HG03354 (cell line): ENCODE measurements around the gene ZSWIM3.
"Not testable (repeated sequence)": the region's sequence is repeated elsewhere in the genome, so short reads cannot be mapped to it uniquely, and the experiment has no call there.

Experiments used
- ATAC-seq: cut with Tn5 transposase; IDR thresholded peaks from one replicate; pipeline ENCODE4 v1.9.1; 2021; ENCODE audit warnings: mild to moderate bottlenecking; ENCODE audit not compliant: unreplicated experiment, poor library complexity, severe bottlenecking

The ZSWIM3 gene

DNA sequence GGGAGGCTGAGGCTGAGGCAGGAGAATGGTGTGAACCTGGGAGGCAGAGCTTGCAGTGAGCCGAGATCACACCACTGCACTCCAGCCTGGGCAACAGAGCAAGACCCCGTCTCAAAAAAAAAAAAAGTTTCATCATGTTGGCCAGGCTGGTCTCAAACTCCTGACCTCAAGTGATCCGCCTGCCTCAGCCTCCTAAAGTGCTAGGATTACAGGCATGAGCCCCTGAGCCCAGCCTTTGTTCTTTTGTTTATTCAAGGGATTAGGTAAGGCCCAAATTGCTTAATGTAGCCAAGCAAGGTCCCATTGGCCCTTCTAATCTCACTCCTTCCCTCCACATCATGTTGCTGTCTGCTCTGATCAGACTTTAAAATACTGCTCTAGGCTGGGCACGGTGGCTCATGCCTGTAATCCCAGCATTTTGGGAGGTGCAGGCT lies 27.7 kb upstream of the ZSWIM3 start:
- ATAC-seq: not testable (repeated sequence)

DNA sequence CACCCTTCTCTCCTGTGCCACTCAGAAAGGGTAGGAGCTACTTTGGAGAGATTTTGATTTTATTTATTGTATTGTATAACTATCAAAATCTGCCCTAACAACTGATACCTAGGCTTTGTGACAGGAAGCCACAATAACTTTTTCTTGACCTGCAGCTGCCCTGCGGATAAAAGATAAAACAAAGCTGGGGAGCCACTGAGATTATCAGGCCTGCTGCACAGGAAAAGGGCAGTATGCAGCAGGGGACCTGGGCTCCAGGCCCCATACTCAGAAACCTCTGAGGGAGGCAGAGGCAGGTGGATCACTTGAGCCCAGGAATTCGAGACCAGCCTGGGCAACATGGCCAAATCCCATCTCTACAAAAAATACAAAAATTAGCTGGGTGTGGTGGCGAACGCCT lies 24.8 kb upstream of the ZSWIM3 start:
- ATAC-seq: no peak

DNA sequence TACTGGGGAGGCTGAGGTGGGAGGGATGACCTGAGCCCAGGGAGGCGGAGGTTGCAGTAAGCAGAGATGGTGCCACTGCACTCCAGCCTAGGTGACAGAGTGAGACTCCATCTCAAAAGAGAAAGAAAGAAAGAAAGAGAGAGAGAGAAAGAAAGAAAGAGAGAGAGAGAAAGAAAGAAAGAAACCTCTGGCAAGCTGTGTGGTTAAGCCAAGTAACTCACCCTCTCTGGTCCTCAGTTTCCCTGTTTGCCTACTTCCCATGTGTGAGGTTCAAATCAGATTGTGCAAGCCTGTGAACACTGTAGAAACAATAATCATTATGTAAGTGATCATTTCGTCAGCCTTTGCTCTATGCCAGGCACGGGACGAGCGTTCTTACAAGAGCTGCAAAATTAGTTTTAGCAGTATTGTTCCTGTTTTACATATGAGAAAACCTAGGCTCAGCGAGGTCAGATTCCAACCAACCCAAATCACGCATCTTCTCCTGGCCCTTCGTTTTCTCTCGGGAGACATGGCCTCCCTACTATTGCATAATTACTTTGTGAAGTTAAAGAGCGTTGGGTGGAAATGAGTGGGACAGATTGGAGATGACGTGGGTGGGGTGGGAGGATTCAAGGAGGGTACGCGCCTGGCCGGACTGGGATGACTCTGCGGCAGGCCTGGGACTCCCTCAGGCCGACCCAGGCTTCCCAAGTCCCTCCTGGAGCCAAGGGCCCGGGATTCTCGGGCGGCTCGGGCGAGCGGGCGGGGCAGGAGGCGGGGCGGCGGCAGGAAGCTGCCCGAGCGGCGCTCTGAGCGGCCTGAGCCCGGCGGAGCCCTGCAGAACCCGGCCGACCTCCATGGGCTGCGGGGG lies 24.2 kb upstream of the ZSWIM3 start, which contains the start of gene SNX21:
Gene SNX21, plus strand, starts transcription at position 770 of the 853 bp plus-strand sequence. CDS start 121 bp downstream, outside the sequence.
- ATAC-seq: peak; percentile 46

DNA sequence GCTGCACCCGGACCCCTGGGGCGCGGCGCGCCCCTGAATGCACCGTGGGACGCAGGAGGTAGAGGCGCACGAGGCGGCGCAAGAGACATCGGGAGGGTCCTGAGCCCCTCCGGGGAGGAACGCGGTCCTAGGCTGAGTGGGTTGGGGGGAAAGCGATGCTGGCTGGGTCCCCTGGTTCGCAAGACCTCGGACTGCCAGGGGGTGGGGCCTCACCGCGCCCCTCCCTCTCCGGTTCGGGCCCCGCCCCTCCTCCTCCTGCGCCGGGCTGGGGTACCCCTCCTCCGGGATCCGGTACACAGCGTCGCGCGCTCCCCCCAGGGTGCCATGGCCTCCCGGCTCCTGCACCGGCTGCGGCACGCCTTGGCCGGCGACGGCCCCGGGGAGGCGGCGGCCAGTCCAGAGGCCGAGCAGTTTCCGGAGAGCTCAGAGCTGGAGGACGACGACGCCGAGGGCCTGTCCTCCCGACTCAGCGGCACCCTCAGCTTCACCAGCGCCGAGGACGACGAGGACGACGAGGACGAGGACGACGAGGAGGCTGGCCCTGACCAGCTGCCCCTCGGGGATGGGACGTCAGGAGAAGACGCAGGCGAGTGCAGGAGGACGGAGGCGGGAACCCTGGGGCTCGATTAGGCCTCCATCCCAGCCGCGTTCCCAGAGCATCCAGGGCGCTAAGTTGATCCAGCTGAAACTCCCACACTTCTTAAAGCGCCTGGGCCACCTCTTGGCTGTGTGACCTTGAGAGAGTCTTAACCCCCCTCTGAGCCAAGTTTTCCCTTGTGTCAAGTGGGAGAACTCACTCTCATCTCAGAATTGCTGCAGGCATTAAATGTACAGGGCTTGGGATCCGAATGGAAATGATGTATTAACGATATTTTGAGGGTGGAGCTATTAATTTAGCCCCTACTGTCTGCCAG lies 23.3 kb upstream of the ZSWIM3 start:
- peak; percentile 46 for ATAC-seq

DNA sequence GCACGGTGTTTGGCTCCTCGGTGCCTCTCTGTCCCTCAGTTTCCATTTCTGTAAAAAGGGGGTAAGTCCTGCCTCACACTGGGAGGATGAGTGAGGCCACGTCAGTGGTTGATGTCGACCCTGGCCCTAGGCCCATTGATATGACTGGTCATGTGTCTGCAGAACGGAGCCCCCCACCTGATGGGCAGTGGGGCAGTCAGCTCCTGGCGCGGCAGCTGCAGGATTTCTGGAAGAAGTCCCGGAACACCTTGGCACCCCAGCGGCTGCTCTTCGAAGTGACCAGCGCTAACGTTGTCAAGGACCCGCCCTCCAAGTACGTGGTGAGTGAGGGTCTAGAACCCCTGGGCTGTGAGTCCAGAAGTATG lies 22.6 kb upstream of the ZSWIM3 start:
- no peak for ATAC-seq

DNA sequence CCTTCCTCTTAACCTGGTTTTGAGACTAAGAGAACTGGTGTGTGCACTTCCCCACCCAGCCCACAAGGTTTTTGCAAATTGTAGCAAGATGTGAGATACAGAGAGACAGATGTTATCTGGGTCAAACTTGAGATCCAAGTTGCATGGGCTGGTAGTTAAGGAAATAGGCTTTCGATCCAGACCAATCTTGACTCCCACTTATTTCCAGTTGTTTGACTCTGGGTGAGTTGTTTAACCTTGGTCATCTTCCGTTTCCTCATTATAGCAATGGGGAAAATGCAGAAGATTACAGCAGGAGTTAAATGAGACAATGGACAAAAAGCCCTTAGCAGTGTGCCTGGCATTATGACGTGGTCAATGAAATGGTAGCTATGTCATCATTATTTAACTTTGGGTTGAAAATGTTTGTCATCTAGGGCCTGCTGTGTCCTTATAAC lies 22.1 kb upstream of the ZSWIM3 start:
- no peak for ATAC-seq

DNA sequence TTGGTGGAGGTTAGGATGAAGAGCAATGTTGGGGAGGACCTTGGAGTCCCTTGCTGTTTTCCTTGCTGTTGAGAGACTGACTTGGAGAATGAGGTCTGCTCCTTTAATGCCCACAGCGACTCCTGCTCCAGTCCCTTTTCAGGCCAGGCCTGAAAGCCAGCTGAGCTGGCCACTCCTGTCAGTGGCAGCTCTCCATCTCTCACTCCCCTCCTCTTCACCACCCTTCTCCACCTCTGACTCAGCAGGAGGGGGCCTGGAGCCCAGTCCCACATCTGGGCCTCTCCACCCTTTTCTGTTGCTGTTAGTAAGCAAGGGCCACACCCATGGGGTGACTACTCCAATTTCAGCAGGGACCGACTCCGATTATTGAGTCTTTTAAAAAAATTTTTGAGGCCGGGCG lies 21.6 kb upstream of the ZSWIM3 start:
- no peak for ATAC-seq

DNA sequence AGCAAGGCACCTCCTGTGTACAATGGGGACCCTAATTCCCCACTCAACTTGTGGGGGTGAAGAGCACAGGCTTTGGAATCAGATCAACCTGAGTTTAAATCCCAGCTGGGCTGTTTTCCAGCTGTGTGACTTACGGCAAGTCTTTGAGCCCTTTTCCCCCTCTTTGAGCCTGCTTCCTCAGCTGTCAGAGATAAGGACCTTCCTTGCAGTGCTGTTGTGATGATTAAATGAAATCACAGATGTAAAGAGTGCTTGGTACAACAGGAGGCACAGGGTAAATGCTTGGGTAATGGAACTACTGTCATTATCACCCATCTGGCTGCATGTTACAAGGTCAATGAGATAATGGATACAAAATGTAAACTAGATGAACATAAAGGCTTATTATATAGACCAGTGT lies 20.6 kb upstream of the ZSWIM3 start:
- no peak for ATAC-seq

DNA sequence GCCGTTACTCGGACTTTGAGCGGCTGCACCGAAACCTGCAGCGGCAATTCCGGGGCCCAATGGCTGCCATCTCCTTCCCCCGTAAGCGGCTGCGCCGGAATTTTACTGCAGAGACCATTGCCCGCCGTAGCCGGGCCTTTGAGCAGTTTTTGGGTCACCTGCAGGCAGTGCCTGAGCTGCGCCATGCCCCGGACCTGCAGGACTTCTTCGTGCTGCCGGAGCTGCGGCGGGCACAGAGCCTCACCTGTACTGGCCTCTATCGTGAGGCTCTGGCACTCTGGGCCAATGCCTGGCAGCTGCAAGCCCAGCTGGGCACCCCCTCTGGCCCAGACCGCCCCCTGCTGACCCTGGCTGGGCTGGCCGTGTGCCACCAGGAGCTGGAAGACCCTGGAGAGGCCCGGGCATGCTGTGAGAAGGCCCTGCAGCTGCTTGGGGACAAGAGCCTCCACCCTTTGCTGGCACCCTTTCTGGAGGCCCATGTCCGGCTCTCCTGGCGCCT lies 16.7 kb upstream of the ZSWIM3 start:
- no peak for ATAC-seq

DNA sequence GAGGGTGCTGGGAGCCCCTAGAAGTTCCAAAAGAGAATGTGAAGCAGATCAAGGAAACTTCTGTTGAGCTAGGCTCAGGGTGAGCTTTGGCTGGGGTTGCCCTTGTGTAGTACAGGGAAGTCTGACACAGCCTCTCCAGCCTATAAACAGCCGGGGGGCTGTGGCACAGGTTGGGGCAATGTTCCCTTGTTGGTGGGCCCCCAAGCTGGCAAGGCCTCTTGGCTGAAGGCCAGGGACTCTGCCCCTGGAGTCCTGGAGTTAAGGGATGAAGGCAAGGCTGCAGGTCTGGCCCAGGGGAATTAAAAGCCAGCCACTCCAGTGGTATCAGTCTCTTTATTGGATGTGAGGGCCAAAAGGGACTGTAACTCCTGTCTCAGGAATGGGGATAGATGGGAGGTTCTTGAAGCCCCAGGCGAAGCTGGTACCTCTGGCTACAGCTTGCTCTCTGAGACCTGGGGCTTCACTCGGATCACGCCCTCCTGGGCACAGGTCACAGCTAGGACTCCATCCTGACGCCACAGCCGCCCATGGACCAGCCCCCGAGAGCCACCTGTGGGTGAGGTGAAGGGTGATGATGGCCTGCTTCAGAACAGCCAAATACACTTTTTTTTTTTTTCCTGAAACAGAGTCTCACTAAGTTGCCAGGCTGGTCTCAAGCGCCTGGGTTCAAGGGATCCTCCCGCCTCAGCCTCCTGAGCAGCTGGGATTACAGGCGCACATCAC lies 15.8 kb upstream of the ZSWIM3 start:
- ATAC-seq: no peak

DNA sequence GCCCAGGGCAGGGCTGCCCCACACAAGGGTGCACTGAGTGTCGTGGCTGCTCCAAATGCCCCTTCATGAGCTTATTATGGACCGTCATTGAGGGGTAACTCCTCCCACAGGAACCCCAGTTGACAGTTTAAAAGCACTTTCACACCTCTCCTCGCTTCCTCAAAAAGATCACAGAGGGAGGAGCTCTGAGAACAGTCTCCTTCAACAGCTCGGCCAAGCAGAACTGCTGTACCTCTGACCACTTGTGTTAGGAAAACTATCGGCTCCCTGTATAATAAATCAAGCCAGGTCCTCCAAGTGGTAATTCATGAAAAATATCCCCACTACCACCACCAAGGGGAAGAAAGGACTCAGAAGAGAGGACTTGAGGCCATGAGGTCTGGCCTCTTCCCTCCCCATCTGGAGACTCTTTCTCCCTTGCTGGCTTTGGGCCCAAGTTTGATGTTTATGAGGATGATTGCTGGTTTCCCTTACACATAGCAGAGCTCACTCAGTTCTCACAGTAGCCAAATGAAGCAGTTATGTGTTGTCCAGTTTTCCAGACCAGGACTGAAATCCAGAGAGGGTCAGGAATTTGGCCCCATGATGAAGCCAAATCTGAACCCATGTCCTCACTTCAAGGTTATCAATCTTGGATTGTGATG lies 15.1 kb upstream of the ZSWIM3 start:
- peak; percentile 57 for ATAC-seq

DNA sequence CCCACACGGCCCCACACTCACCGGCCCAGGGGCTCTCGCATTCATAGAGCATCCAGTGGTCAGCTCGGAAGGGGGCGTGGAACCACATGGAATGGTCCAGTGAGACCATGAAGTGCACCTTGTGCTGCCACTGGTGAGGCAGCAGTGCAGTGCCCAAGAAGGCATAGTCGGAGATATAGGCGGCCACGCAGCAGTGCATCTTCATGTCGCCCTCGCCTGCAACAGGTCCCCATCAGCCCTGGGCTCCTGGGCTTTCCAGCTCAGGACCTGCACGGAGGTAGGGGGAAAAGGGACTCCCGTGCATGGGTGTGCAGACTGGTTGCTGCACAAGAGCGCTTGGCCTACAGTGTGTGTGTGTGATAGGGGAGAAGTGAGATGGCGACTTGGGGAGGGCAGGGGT lies 13.9 kb upstream of the ZSWIM3 start:
- ATAC-seq: no peak

DNA sequence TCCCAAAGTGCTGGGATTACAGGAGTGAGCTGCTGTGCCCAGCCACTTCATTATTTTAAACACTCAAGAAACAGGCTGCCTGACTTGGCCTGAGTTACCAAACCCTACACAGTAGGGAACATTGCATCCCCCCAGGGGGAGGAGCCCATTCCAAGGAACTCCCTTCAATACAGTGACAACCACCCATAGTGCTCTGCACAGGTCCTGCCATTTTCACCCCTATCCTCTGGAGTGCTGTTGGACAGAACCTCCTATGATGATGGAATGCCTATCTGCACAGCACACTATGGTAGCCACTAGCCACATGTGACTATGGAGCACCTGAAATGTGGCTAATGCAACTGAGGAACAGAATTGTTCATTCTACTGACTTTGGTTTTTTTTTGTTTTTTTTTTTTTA lies 12.0 kb upstream of the ZSWIM3 start:
- no peak for ATAC-seq

DNA sequence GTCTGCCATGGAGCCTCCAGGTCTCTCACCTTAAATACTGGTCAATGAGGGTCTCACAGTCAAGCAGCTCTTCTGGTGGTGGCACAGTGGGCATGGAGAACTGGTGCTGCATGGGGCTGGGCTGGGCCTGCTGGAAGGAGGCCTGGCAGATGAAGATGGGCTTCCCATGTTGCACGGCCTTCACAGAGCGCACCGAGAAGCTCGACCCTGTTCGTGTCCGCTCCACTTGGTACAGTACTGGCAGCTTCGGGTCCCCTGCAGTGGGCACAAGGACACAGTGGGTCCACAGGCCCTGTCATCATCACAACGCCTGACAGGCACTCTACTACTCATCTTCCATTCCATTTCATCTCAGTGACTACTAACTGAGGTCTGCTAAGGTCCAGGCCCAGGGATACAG lies 9.0 kb upstream of the ZSWIM3 start:
- no peak for ATAC-seq

DNA sequence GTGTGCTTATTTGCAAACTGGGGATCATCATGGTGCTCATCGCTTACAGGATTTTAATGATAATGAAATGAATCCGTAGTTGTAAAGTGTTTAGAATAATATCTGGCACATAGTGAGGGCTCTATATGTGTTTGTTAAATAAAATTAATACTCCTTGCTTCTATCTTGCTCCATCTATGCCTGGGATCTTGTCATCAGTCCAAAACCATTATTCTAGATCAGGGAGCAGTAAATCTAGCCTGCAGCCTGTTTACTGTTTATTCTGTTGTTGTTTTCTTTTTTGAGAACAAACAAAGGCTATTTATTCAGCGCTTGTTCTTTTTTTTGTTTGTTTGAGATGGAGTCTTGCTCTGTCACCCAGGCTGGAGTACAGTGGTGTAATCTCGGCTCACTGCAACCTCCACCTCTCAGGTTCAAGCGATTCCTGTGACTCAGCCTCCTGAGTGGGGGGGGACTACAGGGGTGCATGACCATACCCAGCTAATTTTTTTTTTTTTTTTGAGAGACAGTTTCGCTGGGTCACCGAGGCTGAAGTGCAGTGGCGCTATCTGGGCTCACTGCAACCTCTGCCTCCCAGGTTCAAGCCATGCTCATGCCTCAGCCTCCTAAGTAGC lies 8.3 kb upstream of the ZSWIM3 start:
- no peak for ATAC-seq

DNA sequence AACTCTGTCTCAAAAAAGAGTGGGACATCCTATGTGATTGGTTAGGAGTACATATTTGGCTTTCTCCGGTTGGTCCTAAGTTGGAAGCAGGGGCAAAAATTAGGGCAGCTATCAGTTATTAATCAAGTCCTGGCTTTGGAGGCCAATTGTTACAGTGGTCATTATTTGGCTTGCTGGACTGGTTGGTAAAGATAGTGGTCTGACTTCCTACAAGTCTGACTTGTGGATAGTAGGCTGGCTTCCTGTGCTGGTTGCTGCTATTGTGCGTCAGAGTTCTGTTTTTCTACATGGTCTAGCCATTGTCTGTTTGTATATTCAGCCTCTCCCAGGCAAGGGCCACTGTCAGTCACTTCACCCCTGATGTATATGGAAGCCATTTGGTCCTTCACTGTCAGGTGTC lies 7.2 kb upstream of the ZSWIM3 start:
- no peak for ATAC-seq

DNA sequence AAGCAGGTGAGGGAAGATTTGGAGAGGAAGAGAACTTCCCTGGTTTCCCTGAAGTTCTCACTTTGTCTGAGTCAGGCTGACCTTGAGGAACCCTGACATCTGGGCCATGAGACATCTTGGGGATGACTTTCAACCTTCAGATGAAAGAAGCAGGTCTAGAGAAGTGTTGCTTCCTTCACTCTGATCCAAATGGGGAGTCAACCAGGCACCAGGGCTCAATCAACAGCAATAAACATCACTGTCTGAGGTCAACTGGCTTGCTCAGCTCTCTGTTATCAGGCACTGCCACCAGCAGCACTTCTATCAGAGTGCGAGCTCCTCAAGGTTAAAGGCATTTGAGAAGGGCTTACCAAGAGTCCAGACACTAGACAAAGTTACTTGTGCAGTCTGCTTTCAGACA lies 6.5 kb upstream of the ZSWIM3 start:
- ATAC-seq: no peak

DNA sequence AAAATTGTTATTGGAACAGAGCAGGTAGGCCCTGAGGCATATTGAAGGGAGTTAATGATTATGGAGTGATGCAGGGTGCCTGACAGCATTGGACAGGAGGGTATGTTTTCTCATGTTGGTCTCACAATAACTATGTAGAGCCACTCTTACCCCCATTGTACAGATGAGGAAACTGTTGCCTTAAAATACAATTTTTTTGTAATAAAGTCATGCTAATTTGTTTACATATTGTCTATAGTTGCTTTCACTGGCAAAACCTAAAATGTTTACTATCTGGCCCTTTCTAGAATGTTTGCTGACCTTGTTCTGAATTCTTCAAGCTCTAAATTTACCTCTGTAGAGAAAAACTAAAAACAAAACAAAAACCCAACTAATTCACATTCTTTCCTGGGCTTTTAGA lies 5.9 kb upstream of the ZSWIM3 start:
- ATAC-seq: no peak

DNA sequence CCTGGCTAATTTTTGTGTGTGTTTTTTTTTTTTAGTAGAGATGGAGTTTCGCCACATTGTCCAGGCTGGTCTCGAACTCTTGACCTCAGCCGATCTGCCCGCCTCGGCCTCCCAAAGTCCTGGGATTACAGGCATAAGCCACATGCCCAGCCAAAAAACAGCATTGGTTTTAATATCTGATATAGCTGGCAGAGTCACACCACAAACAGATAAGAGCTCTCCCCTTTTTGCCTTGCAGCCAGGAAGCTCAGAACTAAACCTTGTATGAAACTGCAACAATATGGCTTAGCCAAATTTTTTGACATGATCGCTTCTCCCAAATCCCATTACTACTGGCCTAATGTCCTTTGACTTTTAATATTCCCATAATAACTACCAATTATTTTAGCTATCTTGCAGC lies 5.1 kb upstream of the ZSWIM3 start:
- no peak for ATAC-seq
